HEK293 (cell line): ENCODE measurements around the gene DLGAP4.

Experiments used
- BCL11A ChIP-seq: fragments of 450-650 bp; formaldehyde crosslinking; IDR thresholded peaks from 2 replicates; pipeline ENCODE4 v1.5.1; 2016; ENCODE audit warnings: low read depth, missing biosample characterization, missing genetic modification characterization
- BCL11B ChIP-seq: fragments of 450-650 bp; formaldehyde crosslinking; IDR thresholded peaks from 2 replicates; pipeline ENCODE4 v1.5.1; 2016; ENCODE audit warnings: low read depth, missing biosample characterization, missing genetic modification characterization
- GFI1B ChIP-seq: fragments of 450-650 bp; formaldehyde crosslinking; IDR thresholded peaks from 2 replicates; pipeline ENCODE4 v1.5.1; 2016; ENCODE audit warnings: missing biosample characterization, missing genetic modification characterization
- GLI2 ChIP-seq: fragments of 450-650 bp; formaldehyde crosslinking; IDR thresholded peaks from 2 replicates; pipeline ENCODE4; 2017; ENCODE audit warnings: missing biosample characterization, missing genetic modification characterization, low read depth, borderline replicate concordance
- GLI4 ChIP-seq: fragments of 450-650 bp; formaldehyde crosslinking; IDR thresholded peaks from 2 replicates; pipeline ENCODE4 v1.5.1; 2016; ENCODE audit warnings: missing biosample characterization, missing genetic modification characterization
- HOXA7 ChIP-seq: sonication (generic); formaldehyde crosslinking; IDR thresholded peaks from 2 replicates; pipeline ENCODE4 v1.8.1; 2022; ENCODE audit warnings: missing genetic modification reagents, borderline replicate concordance
- HOXD13 ChIP-seq: sonication (generic); formaldehyde crosslinking; IDR thresholded peaks from 2 replicates; pipeline ENCODE4 v1.8.0; 2022; ENCODE audit warnings: missing genetic modification reagents, borderline replicate concordance
- INSM2 ChIP-seq: fragments of 450-650 bp; formaldehyde crosslinking; IDR thresholded peaks from 2 replicates; pipeline ENCODE4 v1.5.1; 2016; ENCODE audit warnings: missing biosample characterization, missing genetic modification characterization
- KLF1 ChIP-seq: fragments of 450-650 bp; formaldehyde crosslinking; IDR thresholded peaks from 2 replicates; pipeline ENCODE4 v1.5.1; 2016; ENCODE audit warnings: missing biosample characterization, missing genetic modification characterization
- KLF16 ChIP-seq: fragments of 450-650 bp; formaldehyde crosslinking; IDR thresholded peaks from 2 replicates; pipeline ENCODE4 v1.5.1; 2017; ENCODE audit warnings: missing biosample characterization, missing genetic modification characterization
- KLF17 ChIP-seq: fragments of 450-650 bp; formaldehyde crosslinking; IDR thresholded peaks from 2 replicates; pipeline ENCODE4 v1.5.1; 2016; ENCODE audit warnings: missing biosample characterization, missing genetic modification characterization
- KLF7 ChIP-seq: fragments of 450-650 bp; formaldehyde crosslinking; IDR thresholded peaks from 2 replicates; pipeline ENCODE4 v1.5.1; 2016; ENCODE audit warnings: missing biosample characterization, missing genetic modification characterization, borderline replicate concordance
- KLF9 ChIP-seq: fragments of 450-650 bp; formaldehyde crosslinking; IDR thresholded peaks from 2 replicates; pipeline ENCODE4 v1.5.1; 2016; ENCODE audit warnings: missing biosample characterization, missing genetic modification characterization, low read depth
- ZBTB10 ChIP-seq: fragments of 450-650 bp; formaldehyde crosslinking; IDR thresholded peaks from 2 replicates; pipeline ENCODE4 v1.5.1; 2016; ENCODE audit warnings: missing biosample characterization, missing genetic modification characterization
- ZNF140 ChIP-seq: fragments of 450-650 bp; formaldehyde crosslinking; IDR thresholded peaks from 2 replicates; pipeline ENCODE4 v1.5.1; 2016; ENCODE audit warnings: missing biosample characterization, missing genetic modification characterization
- ZNF214 ChIP-seq: fragments of 450-650 bp; formaldehyde crosslinking; IDR thresholded peaks from 2 replicates; pipeline ENCODE4 v1.5.1; 2017; ENCODE audit warnings: missing biosample characterization, mild to moderate bottlenecking, missing genetic modification characterization, borderline replicate concordance
- ZNF341 ChIP-seq: fragments of 450-650 bp; formaldehyde crosslinking; IDR thresholded peaks from 2 replicates; pipeline ENCODE4; 2016; ENCODE audit warnings: low read depth, missing biosample characterization, missing genetic modification characterization
- ZNF423 ChIP-seq: fragments of 450-650 bp; formaldehyde crosslinking; IDR thresholded peaks from 2 replicates; pipeline ENCODE4 v1.5.1; 2016; ENCODE audit warnings: missing biosample characterization, missing genetic modification characterization
- ZNF501 ChIP-seq: fragments of 450-650 bp; formaldehyde crosslinking; IDR thresholded peaks from 2 replicates; pipeline ENCODE4 v1.5.1; 2016; ENCODE audit warnings: missing biosample characterization, missing genetic modification characterization
- ZNF514 ChIP-seq: fragments of 450-650 bp; formaldehyde crosslinking; IDR thresholded peaks from 2 replicates; pipeline ENCODE4 v1.5.1; 2016; ENCODE audit warnings: missing biosample characterization, missing genetic modification characterization
- ZNF544 ChIP-seq: fragments of 450-650 bp; formaldehyde crosslinking; IDR thresholded peaks from 2 replicates; pipeline ENCODE4 v1.5.0; 2017; ENCODE audit warnings: missing biosample characterization, missing genetic modification characterization
- ZNF555 ChIP-seq: fragments of 450-650 bp; formaldehyde crosslinking; conservative IDR thresholded peaks from 2 replicates; pipeline ENCODE4 v1.5.1; 2017; ENCODE audit warnings: missing biosample characterization, mild to moderate bottlenecking, missing genetic modification characterization, inconsistent platforms
- ZNF560 ChIP-seq: fragments of 450-650 bp; formaldehyde crosslinking; IDR thresholded peaks from 2 replicates; pipeline ENCODE4 v1.5.1; 2017; ENCODE audit warnings: missing biosample characterization, missing genetic modification characterization, borderline replicate concordance
- ZNF585B ChIP-seq: fragments of 450-650 bp; formaldehyde crosslinking; IDR thresholded peaks from 2 replicates; pipeline ENCODE4 v1.5.1; 2016; ENCODE audit warnings: missing biosample characterization, missing genetic modification characterization
- ZNF610 ChIP-seq: fragments of 450-650 bp; formaldehyde crosslinking; IDR thresholded peaks from 2 replicates; pipeline ENCODE4 v1.5.1; 2016; ENCODE audit warnings: missing biosample characterization, missing genetic modification characterization, borderline replicate concordance
- ZNF707 ChIP-seq: fragments of 450-650 bp; formaldehyde crosslinking; IDR thresholded peaks from 2 replicates; pipeline ENCODE4 v1.5.1; 2016; ENCODE audit warnings: missing biosample characterization, missing genetic modification characterization
- ZNF768 ChIP-seq: fragments of 450-650 bp; formaldehyde crosslinking; IDR thresholded peaks from 2 replicates; pipeline ENCODE4 v1.5.1; 2018; ENCODE audit warnings: missing biosample characterization, mild to moderate bottlenecking, missing genetic modification characterization
- ZNF791 ChIP-seq: fragments of 450-650 bp; formaldehyde crosslinking; IDR thresholded peaks from 2 replicates; pipeline ENCODE4 v1.5.1; 2016; ENCODE audit warnings: missing biosample characterization, missing genetic modification characterization
- ZXDB ChIP-seq: fragments of 450-650 bp; formaldehyde crosslinking; IDR thresholded peaks from 2 replicates; pipeline ENCODE4 v1.5.1; 2016; ENCODE audit warnings: missing biosample characterization, missing genetic modification characterization
- TF ChIP-seq, protein P1 (sequence below): fragments of 450-650 bp; formaldehyde crosslinking; IDR thresholded peaks from 2 replicates; pipeline ENCODE4 v1.5.1; 2016; ENCODE audit warnings: missing biosample characterization, missing genetic modification characterization, borderline replicate concordance
- TF ChIP-seq, protein P2 (sequence below): fragments of 450-650 bp; formaldehyde crosslinking; IDR thresholded peaks from 2 replicates; pipeline ENCODE4 v1.5.1; 2017; ENCODE audit warnings: missing biosample characterization, missing genetic modification characterization

The DLGAP4 gene

DNA sequence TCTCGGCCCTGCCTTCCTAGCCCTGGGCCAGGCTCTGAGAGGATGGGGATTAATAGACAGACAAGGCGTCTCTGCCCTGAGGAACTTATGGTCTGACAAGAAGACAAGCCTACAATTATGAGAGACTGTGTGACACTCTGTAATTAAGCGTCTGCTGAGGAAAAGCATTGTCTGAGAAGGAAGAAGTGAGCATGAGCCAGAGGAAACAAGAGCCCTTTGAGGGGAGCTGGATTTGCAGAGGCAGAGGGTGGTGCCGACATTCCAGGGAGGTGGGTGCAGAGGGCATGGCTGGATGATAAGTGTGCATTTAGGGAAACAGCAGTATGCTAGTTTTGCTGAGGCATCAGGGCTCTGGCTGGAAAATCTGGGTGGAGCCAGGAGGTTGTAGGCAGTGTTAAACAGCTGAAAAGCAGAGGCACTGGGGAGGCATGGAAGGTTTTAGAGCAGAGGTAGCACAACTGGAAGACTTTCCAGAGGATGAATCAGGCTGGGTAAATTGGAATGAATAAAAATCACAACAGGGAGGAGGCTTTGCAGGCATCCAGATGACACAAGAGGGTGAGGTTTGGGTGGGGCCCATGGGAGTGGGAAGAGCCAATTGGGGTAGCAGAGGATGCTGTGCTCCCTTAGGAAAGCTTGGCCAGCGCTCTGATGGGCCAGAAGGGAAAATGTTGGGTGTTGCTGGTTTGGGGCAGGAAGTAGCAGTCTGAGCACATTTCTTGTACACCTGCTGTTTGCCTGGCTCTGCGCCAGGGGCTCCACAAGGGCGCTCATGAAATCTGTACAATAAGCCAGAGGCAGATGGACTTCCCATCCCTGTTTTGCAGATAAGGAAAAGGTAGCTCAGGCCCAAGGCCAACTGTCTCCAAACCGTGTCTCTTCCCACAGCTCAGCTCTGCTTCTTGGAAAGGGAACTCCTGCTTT is 161.2 kb downstream of the DLGAP4 start (continued):
- TF ChIP-seq KLF1 (tag by site-specific recombination) (peak; percentile 99), ZNF791 (tag by site-specific recombination) (no peak), GLI2 (tag by site-specific recombination) (no peak), BCL11A (no peak), ZNF585B (tag by site-specific recombination) (no peak), INSM2 (tag by site-specific recombination) (no peak), KLF17 (tag by site-specific recombination) (peak; percentile 92), ZNF501 (tag by site-specific recombination) (no peak), ZNF214 (no peak), ZNF560 (tag by site-specific recombination) (no peak), ZNF768 (tag by site-specific recombination) (no peak; the same call in 1 of the 2 replicates), GFI1B (no peak), ZXDB (peak; percentile 45), KLF16 (tag by site-specific recombination) (no peak), ZNF555 (tag by site-specific recombination) (no peak), ZNF514 (tag by site-specific recombination) (no peak), ZNF707 (tag by site-specific recombination) (no peak), ZNF610 (tag by site-specific recombination) (peak; percentile 15; the same call in 1 of the 2 replicates), HOXD13 (no peak), ZNF544 (no peak), BCL11B (tag by site-specific recombination) (no peak), KLF9 (tag by site-specific recombination) (no peak), KLF7 (tag by site-specific recombination) (no peak), ZNF341 (tag by site-specific recombination) (peak; percentile 75), GLI4 (tag by site-specific recombination) (no peak), ZNF423 (tag by site-specific recombination) (no peak), ZNF140 (tag by site-specific recombination) (no peak), ZBTB10 (tag by site-specific recombination) (no peak), HOXA7 (no peak)
- TF ChIP-seq, protein P1, sequence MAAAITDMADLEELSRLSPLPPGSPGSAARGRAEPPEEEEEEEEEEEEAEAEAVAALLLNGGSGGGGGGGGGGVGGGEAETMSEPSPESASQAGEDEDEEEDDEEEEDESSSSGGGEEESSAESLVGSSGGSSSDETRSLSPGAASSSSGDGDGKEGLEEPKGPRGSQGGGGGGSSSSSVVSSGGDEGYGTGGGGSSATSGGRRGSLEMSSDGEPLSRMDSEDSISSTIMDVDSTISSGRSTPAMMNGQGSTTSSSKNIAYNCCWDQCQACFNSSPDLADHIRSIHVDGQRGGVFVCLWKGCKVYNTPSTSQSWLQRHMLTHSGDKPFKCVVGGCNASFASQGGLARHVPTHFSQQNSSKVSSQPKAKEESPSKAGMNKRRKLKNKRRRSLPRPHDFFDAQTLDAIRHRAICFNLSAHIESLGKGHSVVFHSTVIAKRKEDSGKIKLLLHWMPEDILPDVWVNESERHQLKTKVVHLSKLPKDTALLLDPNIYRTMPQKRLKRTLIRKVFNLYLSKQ, result no peak
- TF ChIP-seq, protein P2, sequence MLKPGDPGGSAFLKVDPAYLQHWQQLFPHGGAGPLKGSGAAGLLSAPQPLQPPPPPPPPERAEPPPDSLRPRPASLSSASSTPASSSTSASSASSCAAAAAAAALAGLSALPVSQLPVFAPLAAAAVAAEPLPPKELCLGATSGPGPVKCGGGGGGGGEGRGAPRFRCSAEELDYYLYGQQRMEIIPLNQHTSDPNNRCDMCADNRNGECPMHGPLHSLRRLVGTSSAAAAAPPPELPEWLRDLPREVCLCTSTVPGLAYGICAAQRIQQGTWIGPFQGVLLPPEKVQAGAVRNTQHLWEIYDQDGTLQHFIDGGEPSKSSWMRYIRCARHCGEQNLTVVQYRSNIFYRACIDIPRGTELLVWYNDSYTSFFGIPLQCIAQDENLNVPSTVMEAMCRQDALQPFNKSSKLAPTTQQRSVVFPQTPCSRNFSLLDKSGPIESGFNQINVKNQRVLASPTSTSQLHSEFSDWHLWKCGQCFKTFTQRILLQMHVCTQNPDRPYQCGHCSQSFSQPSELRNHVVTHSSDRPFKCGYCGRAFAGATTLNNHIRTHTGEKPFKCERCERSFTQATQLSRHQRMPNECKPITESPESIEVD, result no peak
